Large intestine (tissue), 3 donors: ENCODE measurements around the gene CRACDL. TPM values are rescaled to one million over a fixed set of nuclear protein-coding genes. Genes with fewer than 3 reads are reported as not detected.
"Not testable (repeated sequence)": the region's sequence is repeated elsewhere in the genome, so short reads cannot be mapped to it uniquely, and the experiment has no call there.

ENCODE experiments used
- DNase-seq, 2 donors: peaks; one replicate each; pipeline versions ENCODE4 v3.0.0 to v3.0.0-alpha.2; 2013
- H3K27ac ChIP-seq: one replicate; pipeline ENCODE4 v1.5.1; 2013; ENCODE audit warnings: low read length
- H3K27me3 ChIP-seq: 2 replicates; pipeline ENCODE4 v1.6.1; 2013; ENCODE audit warnings: low read length; ENCODE audit not compliant: control insufficient read depth, insufficient read depth
- H3K36me3 ChIP-seq: 2 replicates; pipeline ENCODE4 v1.6.1; 2013; ENCODE audit warnings: low read length; ENCODE audit not compliant: control insufficient read depth, insufficient read depth
- H3K4me1 ChIP-seq: one replicate; pipeline ENCODE4 v1.6.1; 2013; ENCODE audit warnings: low read length; ENCODE audit not compliant: control insufficient read depth, insufficient read depth
- H3K4me3 ChIP-seq: one replicate; pipeline ENCODE4 v1.5.1; 2013; ENCODE audit warnings: low read length
- H3K9me3 ChIP-seq: one replicate; pipeline ENCODE4 v1.6.1; 2013; ENCODE audit warnings: mild to moderate bottlenecking, low read depth, low read length, moderate library complexity; ENCODE audit not compliant: control insufficient read depth
- WGBS: methylation state at CpG from one replicate; pipeline ENCODE4 v1.1.5; 2013; ENCODE audit warnings: low lambda C conversion rate; ENCODE audit not compliant: insufficient coverage; 5-methylcytosine and 5-hydroxymethylcytosine counted together
- polyA plus RNA-seq: library from polyadenylated mRNA; unstranded; fragments of 120-200 nt; gene quantifications from one replicate; pipeline ENCODE4 v1.2.1, GENCODE V29; 2013

CRACDL gene
- polyA plus RNA-seq, 1 donor, result 3.0 TPM

- Histone ChIP-seq H3K4me3 (no peak overlapping the region), H3K27me3 (no peaks in the 10 kb centered on the region), H3K27ac (no peak overlapping the region), H3K9me3 (peaks cover 4% of the 10 kb centered on the region), H3K36me3 (no peaks in the 10 kb centered on the region), H3K4me1 (no peaks in the 10 kb centered on the region)
- WGBS, result no CpG with 5 or more reads among the region's 3 CpGs
- DNase-seq, result no peak
Measured at GRCh38 chr2:98882368-98882767, 53.7 kb downstream of the CRACDL start.

GRCh38 chr2:98881153-98881650, 54.8 kb downstream of the CRACDL start:
- no peaks in the 10 kb centered on the region for H3K4me1 ChIP-seq
- H3K27me3 ChIP-seq, result no peaks in the 10 kb centered on the region
- no peaks in the 10 kb centered on the region for H3K9me3 ChIP-seq
- no peak overlapping the region for H3K4me3 ChIP-seq
- no peaks in the 10 kb centered on the region for H3K36me3 ChIP-seq
- no CpG with 5 or more reads among the region's 7 CpGs for WGBS
- no peak for DNase-seq
- H3K27ac ChIP-seq, result no peak overlapping the region

- no peaks in the 10 kb centered on the region for H3K4me1 ChIP-seq
- no CpG with 5 or more reads among the region's 20 CpGs for WGBS
- H3K27me3 ChIP-seq, result no peaks in the 10 kb centered on the region
- H3K9me3 ChIP-seq, result no peaks in the 10 kb centered on the region
- H3K4me3 ChIP-seq, result no peak overlapping the region
- no peak overlapping the region for H3K27ac ChIP-seq
- DNase-seq, result no peak
- no peaks in the 10 kb centered on the region for H3K36me3 ChIP-seq
Measured at GRCh38 chr2:98880266-98881152, 55.5 kb downstream of the CRACDL start.

- 100% methylated on average over 1 of the region's 5 CpGs for WGBS
- not testable (repeated sequence) for H3K4me1 ChIP-seq, H3K36me3 ChIP-seq, H3K4me3 ChIP-seq, H3K27ac ChIP-seq, DNase-seq, H3K9me3 ChIP-seq, H3K27me3 ChIP-seq
Measured at GRCh38 chr2:98877658-98878057, 58.4 kb downstream of the CRACDL start.

GRCh38 chr2:98876741-98877140, 59.3 kb downstream of the CRACDL start:
- H3K27ac ChIP-seq, result no peak overlapping the region
- DNase-seq, result no peak
- no CpG with 5 or more reads among the region's 3 CpGs for WGBS

GRCh38 chr2:98875746-98876145, 60.3 kb downstream of the CRACDL start:
- H3K9me3 ChIP-seq, result no peaks in the 10 kb centered on the region
- H3K36me3 ChIP-seq, result no peaks in the 10 kb centered on the region
- H3K4me1 ChIP-seq, result peaks cover under 1% of the 10 kb centered on the region
- no peaks in the 10 kb centered on the region for H3K27me3 ChIP-seq
- no peak overlapping the region for H3K4me3 ChIP-seq
- H3K27ac ChIP-seq, result no peak overlapping the region
- no CpG with 5 or more reads among the region's 4 CpGs for WGBS
- DNase-seq, result no peak

More at GRCh38 chr2:98876741-98877140, 59.3 kb downstream of the CRACDL start:
- Histone ChIP-seq H3K9me3 (no peaks in the 10 kb centered on the region), H3K36me3 (no peaks in the 10 kb centered on the region), H3K4me3 (no peak overlapping the region), H3K4me1 (no peaks in the 10 kb centered on the region), H3K27me3 (no peaks in the 10 kb centered on the region)

GRCh38 chr2:98875081-98875728, 60.8 kb downstream of the CRACDL start:
- H3K4me1 ChIP-seq, result peaks cover 5% of the 10 kb centered on the region
- no peak for DNase-seq
- H3K27ac ChIP-seq, result no peak overlapping the region
- no peak overlapping the region for H3K4me3 ChIP-seq
- no CpG with 5 or more reads among the region's 14 CpGs for WGBS
- no peaks in the 10 kb centered on the region for H3K9me3 ChIP-seq
- H3K36me3 ChIP-seq, result no peaks in the 10 kb centered on the region
- no peaks in the 10 kb centered on the region for H3K27me3 ChIP-seq

- H3K27me3 ChIP-seq, result no peaks in the 10 kb centered on the region
- H3K27ac ChIP-seq, result no peak overlapping the region
- WGBS, result no CpG with 5 or more reads among the region's 11 CpGs
- no peaks in the 10 kb centered on the region for H3K36me3 ChIP-seq
- no peak for DNase-seq
- H3K9me3 ChIP-seq, result no peaks in the 10 kb centered on the region
- no peak overlapping the region for H3K4me3 ChIP-seq
- H3K4me1 ChIP-seq, result peaks cover 11% of the 10 kb centered on the region
Measured at GRCh38 chr2:98874186-98874689, 61.8 kb downstream of the CRACDL start.

GRCh38 chr2:98872526-98872925, 63.5 kb downstream of the CRACDL start:
- WGBS, result 72% methylated on average over 5 of the region's 10 CpGs
- no peak overlapping the region for H3K27ac ChIP-seq
- no peaks in the 10 kb centered on the region for H3K36me3 ChIP-seq
- no peaks in the 10 kb centered on the region for H3K9me3 ChIP-seq
- H3K27me3 ChIP-seq, result no peaks in the 10 kb centered on the region
- DNase-seq, result no peak
- no peak overlapping the region for H3K4me3 ChIP-seq
- peaks cover 28% of the 10 kb centered on the region for H3K4me1 ChIP-seq

GRCh38 chr2:98871506-98871905, 64.5 kb downstream of the CRACDL start:
- Histone ChIP-seq H3K27ac (no peak overlapping the region), H3K36me3 (no peaks in the 10 kb centered on the region), H3K4me3 (no peak overlapping the region), H3K9me3 (no peaks in the 10 kb centered on the region), H3K27me3 (no peaks in the 10 kb centered on the region), H3K4me1 (peaks cover 32% of the 10 kb centered on the region)
- DNase-seq, result no peak
- no CpG with 5 or more reads among the region's 2 CpGs for WGBS
